ENCODE measurements around the gene ARHGEF28. TPM values are rescaled to one million over a fixed set of nuclear protein-coding genes. Genes with fewer than 3 reads are reported as not detected.

ARHGEF28 gene
- total RNA-seq, 2 experiments from 2014 or later = not detected

- Histone ChIP-seq H2AFZ (ENCODE audit: low read length) (no peak overlapping the region), H3K9me2 (ENCODE audit: insufficient read depth, low read length) (no peaks in the 10 kb centered on the region), H3K9me3 (ENCODE audit: low read length) (no peaks in the 10 kb centered on the region), H3K4me2 (ENCODE audit: low read length) (no peak overlapping the region), H3K4me1 (ENCODE audit: insufficient read depth, low read length, poor library complexity, severe bottlenecking) (no peaks in the 10 kb centered on the region), H4K20me1 (ENCODE audit: insufficient read depth, low read length) (no peaks in the 10 kb centered on the region), H3K36me3 (ENCODE audit: insufficient read depth, low read length) (no peaks in the 10 kb centered on the region), H3K4me3 (ENCODE audit: low read depth, low read length, poor library complexity, severe bottlenecking) (no peak overlapping the region), H3K27ac (ENCODE audit: low read depth, low read length, poor library complexity, severe bottlenecking) (no peak overlapping the region), H3K79me2 (ENCODE audit: insufficient read depth, low read depth, low read length) (no peaks in the 10 kb centered on the region)
- no peak for DNase-seq (ENCODE audit: low spot score)
- POLR2A ChIA-PET = interaction anchor here (0.7 kb wide), 1 partner anchor 179 kb away, joined by 3 read pairs; no protein-coding TSS in a partner anchor
- TF ChIP-seq EZH2phosphoT487 (IDR thresholded peaks at IDR 0.05; ENCODE audit: borderline replicate concordance, low read depth, low read length) (no peak), CTCF (conservative IDR thresholded peaks at IDR 0.05; ENCODE audit: low read length) (no peak)
- intact Hi-C loops (cut with micrococcal nuclease; ENCODE audit: unreplicated experiment) = no loop called here
- CTCF ChIA-PET (ENCODE audit: unreplicated experiment) = no interaction called here
- no TSS peak for BruUV-seq (replicated peaks)
Measured at GRCh38 chr5:73636408-73636807, 10.4 kb downstream of the ARHGEF28 start.

GRCh38 chr5:73637565-73637964, 11.6 kb downstream of the ARHGEF28 start:
- no peaks in the 10 kb centered on the region for H3K4me1 ChIP-seq (ENCODE audit: insufficient read depth, low read length, poor library complexity, severe bottlenecking)
- no peak overlapping the region for H3K4me3 ChIP-seq (ENCODE audit: low read depth, low read length, poor library complexity, severe bottlenecking)
- intact Hi-C loops (cut with micrococcal nuclease; ENCODE audit: unreplicated experiment) = no loop called here
- H3K4me2 ChIP-seq (ENCODE audit: low read length) = no peak overlapping the region
- TF ChIP-seq CTCF (conservative IDR thresholded peaks at IDR 0.05; ENCODE audit: low read length) (no peak), EZH2phosphoT487 (IDR thresholded peaks at IDR 0.05; ENCODE audit: borderline replicate concordance, low read depth, low read length) (no peak)
- no peaks in the 10 kb centered on the region for H3K9me2 ChIP-seq (ENCODE audit: insufficient read depth, low read length)
- no TSS peak for BruUV-seq (replicated peaks)
- no peaks in the 10 kb centered on the region for H3K36me3 ChIP-seq (ENCODE audit: insufficient read depth, low read length)
- no peaks in the 10 kb centered on the region for H3K9me3 ChIP-seq (ENCODE audit: low read length)
- H3K79me2 ChIP-seq (ENCODE audit: insufficient read depth, low read depth, low read length) = no peaks in the 10 kb centered on the region
- no peak overlapping the region for H3K27ac ChIP-seq (ENCODE audit: low read depth, low read length, poor library complexity, severe bottlenecking)
- POLR2A ChIA-PET = no interaction called here
- no peak for DNase-seq (ENCODE audit: low spot score)
- H4K20me1 ChIP-seq (ENCODE audit: insufficient read depth, low read length) = no peaks in the 10 kb centered on the region
- CTCF ChIA-PET (ENCODE audit: unreplicated experiment) = no interaction called here
- H2AFZ ChIP-seq (ENCODE audit: low read length) = no peak overlapping the region

GRCh38 chr5:73638344-73639095, 12.5 kb downstream of the ARHGEF28 start:
- no peaks in the 10 kb centered on the region for H3K9me3 ChIP-seq (ENCODE audit: low read length)
- H3K4me2 ChIP-seq (ENCODE audit: low read length) = no peak overlapping the region
- no peaks in the 10 kb centered on the region for H3K9me2 ChIP-seq (ENCODE audit: insufficient read depth, low read length)
- intact Hi-C loops (cut with micrococcal nuclease; ENCODE audit: unreplicated experiment) = no loop called here
- H3K36me3 ChIP-seq (ENCODE audit: insufficient read depth, low read length) = no peaks in the 10 kb centered on the region
- H3K4me3 ChIP-seq (ENCODE audit: low read depth, low read length, poor library complexity, severe bottlenecking) = no peak overlapping the region
- no peak overlapping the region for H2AFZ ChIP-seq (ENCODE audit: low read length)
- no peaks in the 10 kb centered on the region for H3K4me1 ChIP-seq (ENCODE audit: insufficient read depth, low read length, poor library complexity, severe bottlenecking)
- H3K79me2 ChIP-seq (ENCODE audit: insufficient read depth, low read depth, low read length) = no peaks in the 10 kb centered on the region
- BruUV-seq (replicated peaks) = no TSS peak
- no peak for DNase-seq (ENCODE audit: low spot score)
- no peak overlapping the region for H3K27ac ChIP-seq (ENCODE audit: low read depth, low read length, poor library complexity, severe bottlenecking)
- POLR2A ChIA-PET = no interaction called here
- no peak for TF ChIP-seq EZH2phosphoT487 (IDR thresholded peaks at IDR 0.05; ENCODE audit: borderline replicate concordance, low read depth, low read length)
- TF ChIP-seq CTCF (conservative IDR thresholded peaks at IDR 0.05; ENCODE audit: low read length) = no peak
- CTCF ChIA-PET (ENCODE audit: unreplicated experiment) = no interaction called here
- no peaks in the 10 kb centered on the region for H4K20me1 ChIP-seq (ENCODE audit: insufficient read depth, low read length)

Measured in OCI-LY7 (cell line).